ENCODE results near the gene SENP6.

DNA sequence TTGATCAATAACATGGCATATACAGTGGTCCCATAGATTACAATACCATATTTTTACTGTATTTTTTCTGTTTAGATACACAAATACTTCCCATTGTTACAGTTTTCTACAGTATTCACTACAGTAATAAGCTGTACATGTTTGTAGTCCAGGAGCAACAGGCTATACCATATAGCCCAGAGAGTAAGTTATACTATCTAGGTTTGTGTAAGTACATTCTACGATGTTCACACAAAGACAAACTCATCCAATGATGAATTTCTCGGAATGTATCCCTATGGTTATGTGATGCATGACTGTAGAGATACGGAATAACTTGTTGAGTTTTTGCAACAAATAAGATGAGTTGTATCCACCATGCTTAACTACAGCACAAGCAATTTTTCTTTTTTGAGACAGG is 143.7 kb downstream of the SENP6 start:
- no peak for TF ChIP-seq EZH2 (IDR thresholded peaks at IDR 0.05; ENCODE audit: borderline replicate concordance)
- TF ChIP-seq, protein P1, sequence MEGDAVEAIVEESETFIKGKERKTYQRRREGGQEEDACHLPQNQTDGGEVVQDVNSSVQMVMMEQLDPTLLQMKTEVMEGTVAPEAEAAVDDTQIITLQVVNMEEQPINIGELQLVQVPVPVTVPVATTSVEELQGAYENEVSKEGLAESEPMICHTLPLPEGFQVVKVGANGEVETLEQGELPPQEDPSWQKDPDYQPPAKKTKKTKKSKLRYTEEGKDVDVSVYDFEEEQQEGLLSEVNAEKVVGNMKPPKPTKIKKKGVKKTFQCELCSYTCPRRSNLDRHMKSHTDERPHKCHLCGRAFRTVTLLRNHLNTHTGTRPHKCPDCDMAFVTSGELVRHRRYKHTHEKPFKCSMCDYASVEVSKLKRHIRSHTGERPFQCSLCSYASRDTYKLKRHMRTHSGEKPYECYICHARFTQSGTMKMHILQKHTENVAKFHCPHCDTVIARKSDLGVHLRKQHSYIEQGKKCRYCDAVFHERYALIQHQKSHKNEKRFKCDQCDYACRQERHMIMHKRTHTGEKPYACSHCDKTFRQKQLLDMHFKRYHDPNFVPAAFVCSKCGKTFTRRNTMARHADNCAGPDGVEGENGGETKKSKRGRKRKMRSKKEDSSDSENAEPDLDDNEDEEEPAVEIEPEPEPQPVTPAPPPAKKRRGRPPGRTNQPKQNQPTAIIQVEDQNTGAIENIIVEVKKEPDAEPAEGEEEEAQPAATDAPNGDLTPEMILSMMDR (IDR thresholded peaks at IDR 0.05; ENCODE audit: poor library complexity): no peak

Measured in hepatocyte (in vitro differentiated cells).